IMR-90 (cell line): ENCODE data around the gene KDM4F. TPM values are rescaled to one million over a fixed set of nuclear protein-coding genes. Genes with fewer than 3 reads are reported as not detected.

ENCODE experiments used
- ATAC-seq: fragments of 200-7000 bp; cut with Tn5 transposase; 2 replicates; pipeline ENCODE4 v1.9.1; 2020; ENCODE audit warnings: low read depth, mild to moderate bottlenecking, moderate library complexity
- BruUV-seq: library from RNA; stranded (reverse); fragments of 400-500 nt; replicated peaks from 2 replicates; lab custom pipeline; 2021; lab: Mats Ljungman, UMichigan
- CTCF ChIA-PET: fragments of 300-600 bp; formaldehyde crosslinking; extraction: SDS; loops from one replicate; lab custom pipeline; 2021; ENCODE audit warnings: antibody characterized with exemption; lab: Yijun Ruan, JAX
- POLR2A ChIA-PET: fragments of 300-600 bp; sonication (Branson Sonifier 250); formaldehyde crosslinking; loops from one replicate; lab custom pipeline; 2022; ENCODE audit warnings: antibody characterized with exemption; ENCODE audit not compliant: unreplicated experiment; lab: Charles Lee
- DNase-seq: peaks from one replicate; pipeline ENCODE4 v3.0.0; 2013
- H2AFZ ChIP-seq: replicated peaks from 2 replicates; pipeline ENCODE3; 2013; ENCODE audit warnings: low read length, mild to moderate bottlenecking; ENCODE audit not compliant: poor library complexity
- H2AK5ac ChIP-seq: 2 replicates; pipeline ENCODE4 v1.6.1; 2013; ENCODE audit warnings: low read depth, low read length, inconsistent platforms
- H2AK9ac ChIP-seq: replicated peaks from 2 replicates; pipeline ENCODE3; 2013; ENCODE audit warnings: mild to moderate bottlenecking, low read depth, low read length, moderate library complexity; ENCODE audit not compliant: poor library complexity
- H2BK120ac ChIP-seq: 2 replicates; pipeline ENCODE4 v1.6.1; 2013; ENCODE audit warnings: low read depth, low read length, inconsistent platforms
- H2BK15ac ChIP-seq: 3 replicates; pipeline ENCODE4 v1.6.1; 2013; ENCODE audit warnings: low read depth, low read length, inconsistent platforms
- H2BK20ac ChIP-seq: 2 replicates; pipeline ENCODE4 v1.6.1; 2013; ENCODE audit warnings: low read depth, mild to moderate bottlenecking, inconsistent platforms, low read length, moderate library complexity
- H2BK5ac ChIP-seq: 2 replicates; pipeline ENCODE4 v1.6.1; 2013; ENCODE audit warnings: mild to moderate bottlenecking, low read depth, low read length, inconsistent platforms; ENCODE audit not compliant: poor library complexity, severe bottlenecking
- H3K14ac ChIP-seq: replicated peaks from 2 replicates; pipeline ENCODE4 v1.6.1; 2013; ENCODE audit warnings: low read depth, low read length, inconsistent platforms
- H3K18ac ChIP-seq: 2 replicates; pipeline ENCODE4 v1.6.1; 2013; ENCODE audit warnings: low read depth, low read length, control low read depth
- H3K23ac ChIP-seq: 2 replicates; pipeline ENCODE4 v1.6.1; 2013; ENCODE audit warnings: low read depth, low read length, inconsistent platforms
- H3K27ac ChIP-seq: 2 replicates; pipeline ENCODE4 v1.5.1; 2013; ENCODE audit warnings: mild to moderate bottlenecking, control low read depth, low read length; ENCODE audit not compliant: insufficient read depth
- H3K27me3 ChIP-seq: 2 replicates; pipeline ENCODE4 v1.6.1; 2013; ENCODE audit warnings: low read length; ENCODE audit not compliant: control insufficient read depth, insufficient read depth
- H3K36me3 ChIP-seq: 2 replicates; pipeline ENCODE4 v1.6.1; 2013; ENCODE audit warnings: low read length, mixed read lengths; ENCODE audit not compliant: control insufficient read depth, insufficient read depth
- H3K4ac ChIP-seq: 2 replicates; pipeline ENCODE4 v1.6.1; 2013; ENCODE audit warnings: low read depth, low read length, inconsistent platforms
- H3K4me1 ChIP-seq: 2 replicates; pipeline ENCODE4 v1.6.1; 2013; ENCODE audit warnings: low read length, mixed read lengths; ENCODE audit not compliant: control insufficient read depth, insufficient read depth
- H3K4me2 ChIP-seq: 2 replicates; pipeline ENCODE4 v1.6.1; 2013; ENCODE audit warnings: low read depth, mild to moderate bottlenecking, control low read depth, low read length, moderate library complexity
- H3K4me3 ChIP-seq: 2 replicates; pipeline ENCODE4 v1.5.1; 2013; ENCODE audit warnings: low read depth, mild to moderate bottlenecking, control low read depth, low read length, moderate library complexity; ENCODE audit not compliant: insufficient read depth
- H3K56ac ChIP-seq: 2 replicates; pipeline ENCODE4 v1.6.1; 2013; ENCODE audit warnings: low read length, inconsistent platforms; ENCODE audit not compliant: insufficient read depth; ENCODE audit errors: extremely low read depth
- H3K79me1 ChIP-seq, 2 experiments: 2 replicates each; pipeline ENCODE4 v1.6.1; 2013; ENCODE audit warnings: low read length in 2 of 2, inconsistent platforms in 1 of 2, low read depth in 1 of 2
- H3K9ac ChIP-seq: 2 replicates; pipeline ENCODE4 v1.6.1; 2013; ENCODE audit warnings: low read depth, low read length, control low read depth
- H3K9me1 ChIP-seq: 2 replicates; pipeline ENCODE4 v1.6.1; 2013; ENCODE audit warnings: low read length, inconsistent platforms; ENCODE audit not compliant: insufficient read depth
- H3K9me3 ChIP-seq: 2 replicates; pipeline ENCODE4 v1.6.1; 2013; ENCODE audit warnings: low read length; ENCODE audit not compliant: control insufficient read depth, insufficient read depth
- H4K20me1 ChIP-seq: 2 replicates; pipeline ENCODE4 v1.6.1; 2013; ENCODE audit warnings: low read length, inconsistent platforms; ENCODE audit not compliant: insufficient read depth
- H4K5ac ChIP-seq: 2 replicates; pipeline ENCODE4 v1.6.1; 2013; ENCODE audit warnings: mild to moderate bottlenecking, low read depth, low read length, control low read depth
- H4K8ac ChIP-seq, 2 experiments: 2 replicates each; pipeline ENCODE4 v1.6.1; 2013; ENCODE audit warnings: low read depth in 2 of 2, low read length in 2 of 2, control low read depth in 1 of 2, inconsistent platforms in 1 of 2
- H4K91ac ChIP-seq: 2 replicates; pipeline ENCODE4 v1.6.1; 2013; ENCODE audit warnings: low read depth, low read length, inconsistent platforms; ENCODE audit not compliant: insufficient read depth
- BHLHE40 ChIP-seq: fragments of 150-350 bp; IDR thresholded peaks from 2 replicates; pipeline ENCODE4 v1.6.1; 2016; ENCODE audit warnings: mild to moderate bottlenecking, low read depth, low read length
- CEBPB ChIP-seq: IDR thresholded peaks from 2 replicates; pipeline ENCODE4 v1.6.1; 2012; ENCODE audit warnings: low read depth, low read length, improper control_type of control experiment
- CHD1 ChIP-seq: IDR thresholded peaks from 2 replicates; pipeline ENCODE4 v1.6.1; 2012; ENCODE audit warnings: low read depth, low read length, improper control_type of control experiment
- CTCF ChIP-seq: conservative IDR thresholded peaks from 2 replicates; pipeline ENCODE4 v1.5.1; 2012; ENCODE audit warnings: mild to moderate bottlenecking, low read depth, low read length, improper control_type of control experiment
- FOS ChIP-seq: fragments of 150-350 bp; IDR thresholded peaks from 2 replicates; pipeline ENCODE4 v1.6.1; 2016; ENCODE audit warnings: low read depth, low read length
- MAFK ChIP-seq: IDR thresholded peaks from 2 replicates; pipeline ENCODE4 v1.6.1; 2012; ENCODE audit warnings: low read depth, low read length, improper control_type of control experiment
- MAZ ChIP-seq: IDR thresholded peaks from 2 replicates; pipeline ENCODE4 v1.6.1; 2012; ENCODE audit warnings: low read depth, mild to moderate bottlenecking, low read length, improper control_type of control experiment, moderate library complexity, borderline replicate concordance
- MXI1 ChIP-seq: IDR thresholded peaks from 2 replicates; pipeline ENCODE4 v1.6.1; 2012; ENCODE audit warnings: low read depth, mild to moderate bottlenecking, low read length, moderate library complexity, borderline replicate concordance
- NFE2L2 ChIP-seq: fragments of 150-350 bp; IDR thresholded peaks from 2 replicates; pipeline ENCODE4 v1.6.1; 2016; ENCODE audit warnings: low read depth, mild to moderate bottlenecking, low read length
- POLR2A ChIP-seq: IDR thresholded peaks from 2 replicates; pipeline ENCODE4 v1.6.1; 2012; ENCODE audit warnings: mild to moderate bottlenecking, low read depth, low read length
- RAD21 ChIP-seq: IDR thresholded peaks from 2 replicates; pipeline ENCODE4 v1.6.1; 2012; ENCODE audit warnings: low read length, improper control_type of control experiment
- RCOR1 ChIP-seq: IDR thresholded peaks from 2 replicates; pipeline ENCODE4 v1.6.1; 2012; ENCODE audit warnings: mild to moderate bottlenecking, low read length, improper control_type of control experiment; ENCODE audit not compliant: insufficient replicate concordance
- RFX5 ChIP-seq: IDR thresholded peaks from 2 replicates; pipeline ENCODE4 v1.8.0; 2012; ENCODE audit warnings: low read depth, mild to moderate bottlenecking, low read length, moderate library complexity
- SMC3 ChIP-seq: fragments of 150-350 bp; IDR thresholded peaks from 2 replicates; pipeline ENCODE4 v1.6.1; 2016; ENCODE audit warnings: low read depth, mild to moderate bottlenecking, antibody characterized with exemption, low read length, moderate library complexity
- WGBS, 2 experiments: methylation state at CpG; one replicate each; pipeline versions ENCODE4 v1.1.5 to v1.1.7; 2013; ENCODE audit warnings: missing lambda C conversion rate in 2 of 2; ENCODE audit not compliant: insufficient read length in 1 of 2; ENCODE audit errors: extremely low coverage in 2 of 2; 5-methylcytosine and 5-hydroxymethylcytosine counted together
- dilution Hi-C: fragments of 300-500 bp; cut with HindIII; formaldehyde crosslinking; loops from one replicate; pipeline ENCODE4 v1.14.3; 2018; ENCODE audit warnings: low sequenced_read_pairs; ENCODE audit not compliant: unreplicated experiment
- in situ Hi-C: fragments of 300-500 bp; cut with MboI; formaldehyde crosslinking; loops from 3 replicates; pipeline ENCODE4 v1.14.3; 2019; ENCODE audit warnings: low sequenced_read_pairs, inconsistent platforms, mixed read lengths
- intact Hi-C: fragments of 100-400 bp; cut with micrococcal nuclease; formaldehyde crosslinking; loops from 2 replicates; pipeline ENCODE4 v1.10.0; 2022
- polyA plus RNA-seq, 3 experiments: library from polyadenylated mRNA; depleted of rRNA; stranded (reverse); fragments of >200 nt; gene quantifications; 2 replicates each; pipeline ENCODE4 v1.2.3, GENCODE V29; 2012; ENCODE audit warnings: low replicate concordance in 1 of 3
- total RNA-seq: library from RNA; depleted of rRNA; stranded (reverse); fragments of >200 nt; gene quantifications from 2 replicates; pipeline ENCODE4 v1.2.3, GENCODE V29; 2012
- TF ChIP-seq, protein P1 (sequence below): fragments of 150-350 bp; IDR thresholded peaks from 2 replicates; pipeline ENCODE4 v1.6.1; 2016; ENCODE audit warnings: low read depth, mild to moderate bottlenecking, low read length, moderate library complexity, borderline replicate concordance
- TF ChIP-seq, protein P2 (sequence below): fragments of 150-350 bp; IDR thresholded peaks from 2 replicates; pipeline ENCODE4 v1.6.1; 2017; ENCODE audit warnings: mild to moderate bottlenecking, antibody characterized with exemption, low read length, low read depth

KDM4F gene
- total and polyA plus RNA-seq, 2 of the 4 experiments (the other 2 are of a cell fraction): not detected

GRCh38 chr11:95100191-95100648, 51.0 kb downstream of the KDM4F start:
- no peaks in the 10 kb centered on the region for H4K20me1 ChIP-seq
- no peak overlapping the region for H4K5ac ChIP-seq
- DNase-seq (no peak), ATAC-seq (no peak)
- H2BK5ac ChIP-seq: no peak overlapping the region
- no peak overlapping the region for H3K56ac ChIP-seq
- H4K8ac ChIP-seq: no peak overlapping the region
- no peak overlapping the region for H4K91ac ChIP-seq
- dilution Hi-C loops: no loop called here
- intact Hi-C loops: no loop called here
- no TSS peak for BruUV-seq
- CTCF ChIA-PET: no interaction called here
- in situ Hi-C loops: no loop called here
- H2AK5ac ChIP-seq: no peak overlapping the region
- no peak overlapping the region for H2BK15ac ChIP-seq
- TF ChIP-seq CEBPB (no peak), MAFK (no peak), RFX5 (no peak), SMC3 (no peak), NFE2L2 (no peak), BHLHE40 (no peak), MXI1 (no peak), RAD21 (no peak), MAZ (no peak), CTCF (no peak), FOS (no peak), CHD1 (no peak), POLR2A (no peak), RCOR1 (no peak)
- TF ChIP-seq, protein P1, sequence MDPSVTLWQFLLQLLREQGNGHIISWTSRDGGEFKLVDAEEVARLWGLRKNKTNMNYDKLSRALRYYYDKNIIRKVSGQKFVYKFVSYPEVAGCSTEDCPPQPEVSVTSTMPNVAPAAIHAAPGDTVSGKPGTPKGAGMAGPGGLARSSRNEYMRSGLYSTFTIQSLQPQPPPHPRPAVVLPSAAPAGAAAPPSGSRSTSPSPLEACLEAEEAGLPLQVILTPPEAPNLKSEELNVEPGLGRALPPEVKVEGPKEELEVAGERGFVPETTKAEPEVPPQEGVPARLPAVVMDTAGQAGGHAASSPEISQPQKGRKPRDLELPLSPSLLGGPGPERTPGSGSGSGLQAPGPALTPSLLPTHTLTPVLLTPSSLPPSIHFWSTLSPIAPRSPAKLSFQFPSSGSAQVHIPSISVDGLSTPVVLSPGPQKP: no peak
- TF ChIP-seq, protein P2, sequence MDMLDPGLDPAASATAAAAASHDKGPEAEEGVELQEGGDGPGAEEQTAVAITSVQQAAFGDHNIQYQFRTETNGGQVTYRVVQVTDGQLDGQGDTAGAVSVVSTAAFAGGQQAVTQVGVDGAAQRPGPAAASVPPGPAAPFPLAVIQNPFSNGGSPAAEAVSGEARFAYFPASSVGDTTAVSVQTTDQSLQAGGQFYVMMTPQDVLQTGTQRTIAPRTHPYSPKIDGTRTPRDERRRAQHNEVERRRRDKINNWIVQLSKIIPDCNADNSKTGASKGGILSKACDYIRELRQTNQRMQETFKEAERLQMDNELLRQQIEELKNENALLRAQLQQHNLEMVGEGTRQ: no peak
- no peak overlapping the region for H3K14ac ChIP-seq
- H2BK120ac ChIP-seq: no peak overlapping the region
- no CpG with 5 or more reads among the region's 4 CpGs for WGBS, 2 experiments
- no peaks in the 10 kb centered on the region; a peak in 3 of 4 replicates for H3K79me1 ChIP-seq
- no peaks in the 10 kb centered on the region for H3K27me3 ChIP-seq
- no peak overlapping the region for H2AFZ ChIP-seq
- H3K9me3 ChIP-seq: no peaks in the 10 kb centered on the region
- H3K9ac ChIP-seq: no peak overlapping the region
- H3K23ac ChIP-seq: no peak overlapping the region
- H3K4ac ChIP-seq: no peak overlapping the region
- POLR2A ChIA-PET: no interaction called here
- no peak overlapping the region for H2AK9ac ChIP-seq
- no peak overlapping the region for H3K4me3 ChIP-seq
- H2BK20ac ChIP-seq: no peak overlapping the region
- H3K4me1 ChIP-seq: no peaks in the 10 kb centered on the region
- H3K18ac ChIP-seq: no peak overlapping the region
- no peaks in the 10 kb centered on the region for H3K9me1 ChIP-seq
- H3K27ac ChIP-seq: no peak overlapping the region
- H3K4me2 ChIP-seq: no peak overlapping the region
- no peaks in the 10 kb centered on the region for H3K36me3 ChIP-seq
